COLO668 (cell line): ENCODE data around the gene RAP1B.

ENCODE experiments used
- DNase-seq: peaks from one replicate; lab custom pipeline; 2025; ENCODE audit not compliant: unreplicated experiment; lab: John Stamatoyannopoulos, UW

Gene RAP1B

GRCh38 chr12:68686595-68687521 lies 76.2 kb downstream of the RAP1B start, which contains the start of gene NUP107:
TSS of gene NUP107 (plus strand) at chr12:68686978. CDS start at chr12:68687066, 88 bp downstream.
- peak; percentile 99 for DNase-seq

- DNase-seq = no peak
Measured at GRCh38 chr12:68695454-68695853, 84.8 kb downstream of the RAP1B start.

GRCh38 chr12:68699486-68699885 lies 88.8 kb downstream of the RAP1B start:
- no peak for DNase-seq
